PC-3 (cell line): ENCODE results near the gene AFTPH.

ENCODE experiments used
- EZH2 ChIP-seq: fragments of 300-600 bp; sonication (generic); IDR thresholded peaks from one replicate; pipeline ENCODE4 v1.6.1; 2017; ENCODE audit warnings: antibody characterized with exemption, mild to moderate bottlenecking, low read length; ENCODE audit not compliant: unreplicated experiment
- TF ChIP-seq, protein P1 (sequence below): fragments of 300-600 bp; sonication (generic); conservative IDR thresholded peaks from 2 replicates; pipeline ENCODE4 v1.5.1; 2017; ENCODE audit warnings: antibody characterized with exemption, low read depth, mild to moderate bottlenecking, low read length

DNA sequence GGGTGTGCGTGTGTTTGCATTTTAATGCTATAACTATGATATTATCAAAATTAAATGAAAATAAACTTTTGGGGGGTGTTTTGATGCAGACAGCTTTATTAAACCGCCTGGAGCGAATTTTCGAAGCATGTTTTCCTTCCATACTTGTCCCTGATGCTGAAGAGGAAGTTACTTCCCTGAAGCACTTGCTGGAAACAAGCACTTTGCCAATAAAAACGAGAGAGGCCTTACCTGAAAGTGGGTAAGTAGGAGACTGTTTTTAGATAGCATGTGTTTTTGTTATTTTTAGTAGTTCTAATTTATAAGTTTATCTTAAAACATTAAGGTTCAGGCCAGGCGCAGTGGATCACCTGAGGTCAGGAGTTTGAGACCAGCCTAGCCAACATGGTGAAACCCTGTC, 43.3 kb downstream of the AFTPH start:
- TF ChIP-seq, protein P1, sequence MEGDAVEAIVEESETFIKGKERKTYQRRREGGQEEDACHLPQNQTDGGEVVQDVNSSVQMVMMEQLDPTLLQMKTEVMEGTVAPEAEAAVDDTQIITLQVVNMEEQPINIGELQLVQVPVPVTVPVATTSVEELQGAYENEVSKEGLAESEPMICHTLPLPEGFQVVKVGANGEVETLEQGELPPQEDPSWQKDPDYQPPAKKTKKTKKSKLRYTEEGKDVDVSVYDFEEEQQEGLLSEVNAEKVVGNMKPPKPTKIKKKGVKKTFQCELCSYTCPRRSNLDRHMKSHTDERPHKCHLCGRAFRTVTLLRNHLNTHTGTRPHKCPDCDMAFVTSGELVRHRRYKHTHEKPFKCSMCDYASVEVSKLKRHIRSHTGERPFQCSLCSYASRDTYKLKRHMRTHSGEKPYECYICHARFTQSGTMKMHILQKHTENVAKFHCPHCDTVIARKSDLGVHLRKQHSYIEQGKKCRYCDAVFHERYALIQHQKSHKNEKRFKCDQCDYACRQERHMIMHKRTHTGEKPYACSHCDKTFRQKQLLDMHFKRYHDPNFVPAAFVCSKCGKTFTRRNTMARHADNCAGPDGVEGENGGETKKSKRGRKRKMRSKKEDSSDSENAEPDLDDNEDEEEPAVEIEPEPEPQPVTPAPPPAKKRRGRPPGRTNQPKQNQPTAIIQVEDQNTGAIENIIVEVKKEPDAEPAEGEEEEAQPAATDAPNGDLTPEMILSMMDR, result no peak
- no peak for TF ChIP-seq EZH2
